ENCODE data around the gene MED9. TPM values are rescaled to one million over a fixed set of nuclear protein-coding genes. Genes with fewer than 3 reads are reported as not detected.
"Not testable (repeated sequence)": the region's sequence is repeated elsewhere in the genome, so short reads cannot be mapped to it uniquely, and the experiment has no call there.

MED9 gene
- total RNA-seq, 1 experiment from 2014 or later = 13.1 TPM

GRCh38 chr17:17465878-17466277 lies 10.9 kb upstream of the MED9 start:
- not testable (repeated sequence) for H3K36me3 ChIP-seq; H3K4me3 ChIP-seq; H3K4me1 ChIP-seq (replicated peaks); H3K27me3 ChIP-seq (replicated peaks); H3K9me3 ChIP-seq (replicated peaks); DNase-seq (ENCODE audit: low read depth in 1 of 2, low spot score in 2 of 2); H3K27ac ChIP-seq

DNA sequence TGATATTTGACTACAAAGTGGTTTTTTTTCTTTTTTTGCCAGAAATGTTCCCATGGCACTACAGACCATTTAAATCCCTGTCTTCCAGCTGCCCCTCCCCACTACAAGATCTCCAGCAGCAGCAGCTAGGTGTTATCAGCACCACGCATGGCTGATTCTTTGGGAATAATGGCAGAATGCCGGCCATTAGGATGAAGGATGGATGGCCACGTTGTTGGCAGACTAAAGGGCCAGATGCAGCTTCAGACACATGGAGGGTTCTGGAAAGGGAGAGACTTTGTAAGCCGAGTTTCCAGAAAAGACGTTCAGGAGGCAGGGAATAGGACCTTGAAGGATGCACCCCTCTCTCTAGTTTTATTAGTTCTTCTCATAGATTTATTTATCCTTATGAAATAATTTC lies 10.3 kb upstream of the MED9 start:
- no peak overlapping the region for H3K27ac ChIP-seq
- H3K4me1 ChIP-seq (replicated peaks) = no peaks in the 10 kb centered on the region
- no peaks in the 10 kb centered on the region for H3K9me3 ChIP-seq (replicated peaks)
- H3K36me3 ChIP-seq = no peaks in the 10 kb centered on the region
- DNase-seq (ENCODE audit: low read depth in 1 of 2, low spot score in 2 of 2) = no peak
- H3K4me3 ChIP-seq = no peak overlapping the region
- 0 out of 2 replicates have a peak, but pooled peaks cover 4% of the 10 kb centered on the region for H3K27me3 ChIP-seq (replicated peaks)

DNA sequence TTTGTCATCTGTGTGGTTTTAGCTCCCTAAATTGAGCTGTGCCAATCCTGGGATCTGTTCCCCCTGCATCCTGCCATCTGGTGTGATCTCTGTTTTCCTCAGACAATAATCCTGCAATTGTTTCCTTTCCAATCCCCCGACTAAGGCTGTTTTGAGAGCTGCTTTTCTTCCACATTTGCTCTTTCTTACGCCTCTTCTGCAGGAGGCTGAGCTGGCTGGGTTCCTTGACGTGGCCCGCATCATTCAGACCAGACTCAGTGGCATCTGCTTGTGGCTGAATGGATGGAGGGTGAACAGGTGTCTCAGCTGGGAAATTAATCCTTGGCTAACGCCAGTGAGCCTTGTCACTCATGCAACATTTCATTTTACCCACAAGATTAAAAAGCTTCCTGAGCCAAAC lies 9.8 kb upstream of the MED9 start:
- 0 out of 2 replicates have a peak, but pooled peaks cover 6% of the 10 kb centered on the region for H3K27me3 ChIP-seq (replicated peaks)
- no peaks in the 10 kb centered on the region for H3K9me3 ChIP-seq (replicated peaks)
- no peak overlapping the region for H3K27ac ChIP-seq
- no peak for DNase-seq (ENCODE audit: low read depth in 1 of 2, low spot score in 2 of 2)
- H3K4me3 ChIP-seq = no peak overlapping the region
- H3K36me3 ChIP-seq = no peaks in the 10 kb centered on the region
- no peaks in the 10 kb centered on the region for H3K4me1 ChIP-seq (replicated peaks)

- no peaks in the 10 kb centered on the region for H3K36me3 ChIP-seq
- H3K4me1 ChIP-seq (replicated peaks) = no peaks in the 10 kb centered on the region
- H3K9me3 ChIP-seq (replicated peaks) = no peaks in the 10 kb centered on the region
- H3K4me3 ChIP-seq = no peak overlapping the region
- 0 out of 2 replicates have a peak, but pooled peaks cover 8% of the 10 kb centered on the region for H3K27me3 ChIP-seq (replicated peaks)
- no peak overlapping the region for H3K27ac ChIP-seq
- DNase-seq (ENCODE audit: low read depth in 1 of 2, low spot score in 2 of 2) = no peak
Observed at GRCh38 chr17:17467720-17468119, 9.1 kb upstream of the MED9 start.

GRCh38 chr17:17468217-17469010 lies 8.4 kb upstream of the MED9 start:
- Histone ChIP-seq H3K27me3 (replicated peaks) (0 out of 2 replicates have a peak, but pooled peaks cover 8% of the 10 kb centered on the region), H3K36me3 (no peaks in the 10 kb centered on the region), H3K27ac (no peak overlapping the region), H3K9me3 (replicated peaks) (no peaks in the 10 kb centered on the region), H3K4me1 (replicated peaks) (no peaks in the 10 kb centered on the region), H3K4me3 (no peak overlapping the region)
- DNase-seq (ENCODE audit: low read depth in 1 of 2, low spot score in 2 of 2) = no peak

DNA sequence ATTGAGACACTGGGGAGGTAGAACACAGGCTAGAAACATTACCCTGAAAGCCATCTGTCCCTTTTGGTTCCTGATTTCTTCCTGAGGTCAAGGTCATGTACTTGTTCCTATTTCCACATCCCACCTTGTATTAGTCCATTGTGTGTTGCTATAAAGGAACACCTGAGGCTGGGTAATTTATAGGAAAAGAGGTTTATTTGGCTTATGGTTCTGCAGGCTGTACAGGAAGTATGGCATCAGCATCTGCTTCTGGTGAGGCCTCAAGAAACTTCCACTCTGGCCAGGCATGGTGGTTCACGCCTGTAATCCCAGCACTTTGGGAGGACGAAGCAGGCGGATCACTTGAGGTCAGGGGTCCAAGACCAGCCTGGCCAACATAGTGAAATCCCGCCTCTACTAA lies 7.4 kb upstream of the MED9 start:
- H3K27me3 ChIP-seq (replicated peaks) = 0 out of 2 replicates have a peak, but pooled peaks cover 8% of the 10 kb centered on the region
- H3K27ac ChIP-seq = no peak overlapping the region
- no peaks in the 10 kb centered on the region for H3K4me1 ChIP-seq (replicated peaks)
- no peaks in the 10 kb centered on the region for H3K36me3 ChIP-seq
- H3K4me3 ChIP-seq = no peak overlapping the region
- DNase-seq (ENCODE audit: low read depth in 1 of 2, low spot score in 2 of 2) = no peak
- H3K9me3 ChIP-seq (replicated peaks) = no peaks in the 10 kb centered on the region

- no peaks in the 10 kb centered on the region for H3K36me3 ChIP-seq
- no peak overlapping the region for H3K4me3 ChIP-seq
- no peak overlapping the region for H3K27ac ChIP-seq
- H3K4me1 ChIP-seq (replicated peaks) = no peaks in the 10 kb centered on the region
- no peak for DNase-seq (ENCODE audit: low read depth in 1 of 2, low spot score in 2 of 2)
- H3K9me3 ChIP-seq (replicated peaks) = no peaks in the 10 kb centered on the region
- 0 out of 2 replicates have a peak, but pooled peaks cover 4% of the 10 kb centered on the region for H3K27me3 ChIP-seq (replicated peaks)
Observed at GRCh38 chr17:17469996-17470395, 6.8 kb upstream of the MED9 start.

- H3K4me1 ChIP-seq (replicated peaks) = peaks cover 4% of the 10 kb centered on the region
- no peak overlapping the region for H3K27ac ChIP-seq
- H3K9me3 ChIP-seq (replicated peaks) = no peaks in the 10 kb centered on the region
- 0 out of 2 replicates have a peak, but pooled peaks cover 4% of the 10 kb centered on the region for H3K27me3 ChIP-seq (replicated peaks)
- H3K36me3 ChIP-seq = peaks cover 4% of the 10 kb centered on the region
- no peak for DNase-seq (ENCODE audit: low read depth in 1 of 2, low spot score in 2 of 2)
- no peak overlapping the region for H3K4me3 ChIP-seq
Observed at GRCh38 chr17:17472333-17472920, 4.4 kb upstream of the MED9 start.

- no peaks in the 10 kb centered on the region for H3K9me3 ChIP-seq (replicated peaks)
- H3K27me3 ChIP-seq (replicated peaks) = 0 out of 2 replicates have a peak, but pooled peaks cover 4% of the 10 kb centered on the region
- H3K27ac ChIP-seq = no peak overlapping the region
- peaks cover 14% of the 10 kb centered on the region for H3K4me1 ChIP-seq (replicated peaks)
- DNase-seq (ENCODE audit: low read depth in 1 of 2, low spot score in 2 of 2) = no peak
- H3K36me3 ChIP-seq = peaks cover 15% of the 10 kb centered on the region
- H3K4me3 ChIP-seq = no peak overlapping the region
Observed at GRCh38 chr17:17474341-17474740, 2.5 kb upstream of the MED9 start.

DNA sequence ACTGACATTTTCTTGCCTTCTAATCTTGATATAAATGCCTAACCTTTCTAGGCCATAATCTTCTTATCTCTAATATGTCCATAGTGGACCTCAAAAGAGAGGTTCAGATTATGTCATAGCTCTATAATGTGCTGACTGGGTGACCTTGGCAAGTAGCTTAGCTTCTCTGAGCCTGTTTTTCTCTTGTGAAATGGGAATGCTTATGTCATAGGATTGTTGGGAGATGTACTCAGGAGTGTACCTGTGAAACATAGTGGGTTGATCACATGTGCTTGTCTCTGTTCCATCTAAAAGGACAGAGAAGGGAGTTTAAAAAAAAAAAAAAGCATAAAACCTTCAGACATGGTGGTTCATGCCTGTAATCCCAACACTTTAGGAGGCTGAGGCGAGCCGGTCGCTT lies 2.4 kb downstream of the MED9 start:
- peaks cover 41% of the 10 kb centered on the region for H3K36me3 ChIP-seq
- H3K27ac ChIP-seq = no peak overlapping the region
- DNase-seq (ENCODE audit: low read depth in 1 of 2, low spot score in 2 of 2) = no peak
- H3K27me3 ChIP-seq (replicated peaks) = no peaks in the 10 kb centered on the region
- H3K9me3 ChIP-seq (replicated peaks) = no peaks in the 10 kb centered on the region
- H3K4me1 ChIP-seq (replicated peaks) = peaks cover 14% of the 10 kb centered on the region
- no peak overlapping the region for H3K4me3 ChIP-seq

DNA sequence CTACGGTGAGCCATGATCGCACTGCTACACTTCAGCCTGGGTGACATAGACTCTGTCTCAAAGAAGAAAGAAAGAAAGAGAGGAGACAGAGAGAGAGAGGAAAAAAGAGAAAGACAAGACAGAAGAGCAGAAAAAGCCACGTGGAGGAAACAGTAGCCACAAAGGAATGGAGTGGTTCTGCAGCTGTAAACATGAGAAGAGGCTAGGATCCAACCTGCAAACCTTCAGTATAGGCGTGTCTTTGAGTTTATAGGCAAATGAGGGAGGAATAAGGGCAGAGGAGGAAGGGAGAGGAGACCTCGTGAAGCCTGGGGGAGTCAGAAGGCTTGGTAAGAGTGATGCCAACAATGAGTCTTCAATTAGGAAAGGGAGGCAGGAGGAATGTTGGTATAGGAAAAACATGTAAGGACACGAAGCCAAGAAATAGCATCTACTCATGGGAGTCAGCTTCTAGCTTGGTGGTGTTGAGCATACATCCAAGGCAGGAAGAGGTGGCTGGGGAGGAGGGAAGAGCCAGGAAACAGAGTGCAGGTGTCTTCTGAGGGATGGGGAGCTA lies 3.9 kb downstream of the MED9 start:
- H3K9me3 ChIP-seq (replicated peaks) = no peaks in the 10 kb centered on the region
- H3K27ac ChIP-seq = no peak overlapping the region
- no peaks in the 10 kb centered on the region for H3K27me3 ChIP-seq (replicated peaks)
- DNase-seq (ENCODE audit: low read depth in 1 of 2, low spot score in 2 of 2) = no peak
- peaks cover 45% of the 10 kb centered on the region for H3K36me3 ChIP-seq
- H3K4me1 ChIP-seq (replicated peaks) = peaks cover 14% of the 10 kb centered on the region
- no peak overlapping the region for H3K4me3 ChIP-seq

GRCh38 chr17:17481860-17482259 lies 5.1 kb downstream of the MED9 start:
- Histone ChIP-seq H3K4me3 (no peak overlapping the region), H3K27me3 (replicated peaks) (no peaks in the 10 kb centered on the region), H3K9me3 (replicated peaks) (no peaks in the 10 kb centered on the region), H3K4me1 (replicated peaks) (peaks cover 11% of the 10 kb centered on the region), H3K27ac (no peak overlapping the region), H3K36me3 (peaks cover 44% of the 10 kb centered on the region)
- no peak for DNase-seq (ENCODE audit: low read depth in 1 of 2, low spot score in 2 of 2)

DNA sequence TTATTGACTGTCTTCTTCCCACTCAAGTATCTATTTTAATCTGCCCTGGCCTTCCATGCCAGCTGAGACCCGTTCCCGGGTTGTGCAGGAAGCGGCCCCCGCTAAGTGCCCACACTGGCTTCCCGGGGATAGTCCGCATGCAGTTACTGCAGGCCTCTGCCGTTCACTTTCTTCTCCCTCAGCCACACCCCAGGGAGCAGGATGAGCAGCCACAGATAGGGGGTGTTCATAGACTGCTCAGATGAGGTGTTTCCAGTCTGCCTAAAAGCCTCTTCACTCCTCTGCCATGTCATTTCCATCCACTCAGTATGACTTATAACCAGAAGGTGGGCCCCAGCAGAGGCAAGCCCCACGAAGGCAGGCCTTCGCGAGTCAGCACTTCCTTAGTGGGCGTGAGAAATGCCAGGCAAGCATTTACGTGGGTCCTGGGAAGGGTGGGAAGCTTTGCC lies 7.7 kb downstream of the MED9 start:
- Histone ChIP-seq H3K4me1 (replicated peaks) (no peaks in the 10 kb centered on the region), H3K27me3 (replicated peaks) (no peaks in the 10 kb centered on the region), H3K4me3 (no peak overlapping the region), H3K27ac (no peak overlapping the region), H3K36me3 (peaks cover 47% of the 10 kb centered on the region), H3K9me3 (replicated peaks) (no peaks in the 10 kb centered on the region)
- no peak for DNase-seq (ENCODE audit: low read depth in 1 of 2, low spot score in 2 of 2)

- no peak for DNase-seq (ENCODE audit: low read depth in 1 of 2, low spot score in 2 of 2)
- Histone ChIP-seq H3K36me3 (peaks cover 52% of the 10 kb centered on the region), H3K4me3 (no peak overlapping the region), H3K27ac (no peak overlapping the region), H3K9me3 (replicated peaks) (no peaks in the 10 kb centered on the region), H3K27me3 (replicated peaks) (no peaks in the 10 kb centered on the region), H3K4me1 (replicated peaks) (no peaks in the 10 kb centered on the region)
Observed at GRCh38 chr17:17485420-17485819, 8.6 kb downstream of the MED9 start.

Data from SJSA1 (cell line).